HG02840 (cell line): ENCODE results near the gene WDR5.

ENCODE experiments used
- ATAC-seq: cut with Tn5 transposase; IDR thresholded peaks from one replicate; pipeline ENCODE4 v1.9.1; 2021; ENCODE audit warnings: mild to moderate bottlenecking, moderate library complexity, moderate number of reproducible peaks; ENCODE audit not compliant: unreplicated experiment, low FRiP score

Gene WDR5

DNA sequence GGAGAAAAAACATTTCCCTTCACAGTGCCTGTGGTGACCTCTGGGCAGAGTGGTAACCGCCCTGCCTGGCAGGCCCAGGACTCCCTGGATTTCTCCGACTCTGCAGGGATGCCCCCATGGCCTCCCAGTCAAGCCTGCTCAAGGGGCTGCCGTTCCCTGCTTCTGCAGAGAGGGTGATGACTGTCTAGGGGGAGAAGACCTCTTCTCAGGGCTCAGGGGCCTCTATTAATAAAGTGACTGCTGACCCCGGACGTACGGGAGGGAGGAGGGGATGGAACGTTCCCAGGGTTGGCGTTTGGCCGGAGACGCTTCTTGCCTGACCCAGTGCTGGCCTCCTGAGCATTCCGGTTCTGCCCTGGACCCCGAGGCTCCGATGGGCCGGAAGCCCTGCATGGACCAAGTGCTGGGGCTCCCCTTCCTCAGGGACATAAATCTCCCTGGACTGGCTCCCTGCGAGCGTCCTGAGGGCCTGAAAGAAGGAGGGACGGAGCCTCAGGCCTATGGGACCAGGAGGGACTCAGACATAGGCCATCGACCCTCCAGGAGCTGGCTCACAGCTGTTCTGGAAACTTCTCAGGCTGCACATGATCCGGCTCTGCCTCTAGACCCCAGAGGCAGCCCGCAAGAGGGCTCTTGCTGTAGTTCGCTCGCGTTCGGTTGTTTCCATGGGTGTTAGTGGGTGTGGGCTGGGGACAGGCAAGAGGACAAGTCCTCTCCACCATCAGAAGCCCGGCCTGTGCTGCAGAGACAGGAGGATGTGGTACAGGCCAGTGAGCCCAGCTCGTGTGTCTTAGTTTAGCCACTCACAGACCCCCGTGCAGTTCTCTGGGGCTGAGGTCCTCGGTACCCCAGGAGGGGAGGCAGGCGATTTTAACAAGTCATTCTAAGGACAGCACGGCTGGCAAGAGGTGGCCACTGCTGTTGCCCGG is 36.6 kb downstream of the WDR5 start:
- ATAC-seq, result no peak

DNA sequence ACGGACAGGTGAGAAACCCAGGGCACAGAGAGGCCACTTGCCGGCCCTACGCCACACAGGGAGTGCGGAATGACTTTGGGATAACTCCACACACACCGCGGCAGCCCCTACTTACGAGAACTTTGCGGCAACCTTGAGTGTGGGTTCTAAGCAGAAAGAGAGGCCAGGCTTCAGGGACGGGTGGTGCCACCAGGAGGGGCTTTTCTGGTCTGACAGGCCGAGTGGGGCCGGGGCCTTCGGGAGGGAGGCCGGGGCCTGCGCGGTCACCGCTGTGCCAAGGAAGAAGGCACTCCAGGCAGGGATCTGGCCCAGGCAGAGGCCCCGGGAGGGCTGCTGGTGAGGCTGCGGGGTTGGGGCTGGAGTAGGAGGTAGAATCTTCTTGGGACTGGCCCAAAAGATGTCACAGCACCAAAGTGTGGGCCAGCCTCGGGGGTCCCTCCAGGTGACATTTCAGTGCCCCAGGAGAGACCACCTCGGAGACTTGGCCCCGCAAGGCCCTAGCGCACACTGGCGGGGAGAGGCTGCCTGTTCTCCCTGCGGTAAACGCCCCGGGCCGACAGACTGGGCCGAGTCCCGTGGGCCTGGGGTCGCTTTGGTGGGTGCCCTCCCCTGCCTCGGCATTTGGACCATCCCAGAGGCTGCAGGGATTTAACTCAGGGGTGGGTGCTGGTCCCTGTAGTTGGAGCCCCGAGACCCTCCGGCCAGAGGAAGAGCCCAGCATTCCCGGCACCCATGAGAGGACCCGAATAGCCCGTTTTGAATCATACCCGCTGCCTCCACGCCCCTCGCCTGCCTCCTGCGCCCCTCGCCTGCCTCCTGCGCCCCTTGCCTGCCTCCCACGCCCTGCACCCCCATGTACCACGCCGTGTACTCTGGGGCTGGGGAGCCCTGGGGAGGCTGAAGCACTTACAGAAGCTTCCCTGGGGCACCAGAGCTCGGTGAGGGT is 37.5 kb downstream of the WDR5 start:
- no peak for ATAC-seq

DNA sequence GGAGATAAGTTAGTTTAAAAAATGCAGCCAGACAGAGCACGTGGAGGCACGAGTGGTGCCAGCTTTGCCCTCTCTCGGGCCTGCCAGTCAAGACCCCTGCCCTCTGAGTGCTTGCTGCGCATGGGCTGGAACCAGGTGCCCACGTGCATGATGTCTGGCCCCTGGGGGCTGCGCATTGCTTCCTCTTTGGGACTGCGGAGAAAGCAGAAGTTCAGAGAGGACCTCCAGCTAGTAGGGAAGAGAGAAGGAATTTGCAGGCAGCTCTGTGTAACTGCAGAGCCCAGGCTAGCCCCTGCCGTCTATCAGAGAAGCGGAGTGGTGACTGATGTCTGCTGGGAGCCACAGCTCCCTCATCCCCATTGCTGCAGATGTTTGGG is 38.2 kb downstream of the WDR5 start:
- ATAC-seq, result no peak

DNA sequence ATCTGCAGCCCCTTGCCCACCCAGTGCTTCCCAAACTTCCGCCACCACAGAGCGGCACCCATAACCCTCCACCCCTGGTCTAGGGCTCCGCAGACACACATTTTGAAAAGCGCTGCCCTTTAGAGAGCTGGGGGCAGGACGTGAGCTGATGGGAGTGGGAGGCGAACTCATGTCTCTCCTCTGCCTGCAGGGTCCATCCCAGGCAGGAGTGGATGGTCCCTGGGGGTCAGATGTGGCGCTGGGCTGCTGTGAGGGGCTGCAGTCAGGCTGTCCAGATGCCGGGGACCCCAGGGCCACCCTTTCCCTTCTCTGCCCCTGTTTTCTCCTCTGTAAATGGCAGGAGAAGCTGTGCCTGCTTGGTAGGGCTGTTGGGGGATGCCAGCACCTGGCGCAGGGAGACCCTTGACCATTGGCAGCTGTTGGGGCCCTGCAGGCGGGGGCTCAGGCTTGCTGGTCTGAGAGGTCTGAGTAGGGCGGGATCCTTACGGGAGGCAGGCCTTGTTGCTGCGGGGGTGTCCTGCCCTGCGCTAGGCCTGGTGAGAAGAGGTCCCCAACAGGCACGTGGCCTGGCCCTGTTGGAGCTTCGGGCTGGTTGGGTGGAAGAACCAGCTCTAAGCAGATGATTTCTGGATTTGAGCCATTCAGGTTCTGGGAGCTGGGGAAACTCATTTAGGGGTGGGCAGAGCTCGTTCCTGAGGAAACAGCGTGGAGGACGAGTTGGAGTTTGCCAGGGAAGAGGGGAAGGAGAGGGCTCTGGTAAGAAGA is 38.8 kb downstream of the WDR5 start:
- no peak for ATAC-seq

DNA sequence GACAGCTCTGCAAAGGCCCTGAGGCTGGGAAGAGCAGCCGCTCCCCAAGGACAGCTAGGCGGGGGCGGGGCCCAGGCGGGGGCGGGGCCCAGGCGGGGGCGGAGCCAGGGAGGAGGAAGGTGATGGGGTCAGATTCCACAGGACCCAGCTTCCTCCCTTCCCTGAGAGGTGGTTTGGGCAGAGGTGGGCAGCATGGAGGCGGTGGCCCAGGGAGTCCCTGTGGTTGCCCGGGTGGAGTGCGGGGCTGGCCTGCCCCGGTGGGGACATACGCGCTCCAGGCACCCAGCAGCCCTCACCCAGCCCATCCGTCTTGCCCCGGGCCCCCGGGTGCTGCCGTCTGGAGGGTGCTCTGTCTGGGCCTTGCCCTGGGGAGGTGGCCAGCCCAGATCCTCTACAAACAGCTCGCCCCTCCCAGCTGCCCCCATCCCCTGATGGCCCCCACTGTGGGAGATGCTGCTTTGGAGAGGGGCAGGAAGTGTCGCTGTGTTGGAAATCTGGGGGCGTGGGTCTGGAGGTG is 39.5 kb downstream of the WDR5 start:
- no peak for ATAC-seq

DNA sequence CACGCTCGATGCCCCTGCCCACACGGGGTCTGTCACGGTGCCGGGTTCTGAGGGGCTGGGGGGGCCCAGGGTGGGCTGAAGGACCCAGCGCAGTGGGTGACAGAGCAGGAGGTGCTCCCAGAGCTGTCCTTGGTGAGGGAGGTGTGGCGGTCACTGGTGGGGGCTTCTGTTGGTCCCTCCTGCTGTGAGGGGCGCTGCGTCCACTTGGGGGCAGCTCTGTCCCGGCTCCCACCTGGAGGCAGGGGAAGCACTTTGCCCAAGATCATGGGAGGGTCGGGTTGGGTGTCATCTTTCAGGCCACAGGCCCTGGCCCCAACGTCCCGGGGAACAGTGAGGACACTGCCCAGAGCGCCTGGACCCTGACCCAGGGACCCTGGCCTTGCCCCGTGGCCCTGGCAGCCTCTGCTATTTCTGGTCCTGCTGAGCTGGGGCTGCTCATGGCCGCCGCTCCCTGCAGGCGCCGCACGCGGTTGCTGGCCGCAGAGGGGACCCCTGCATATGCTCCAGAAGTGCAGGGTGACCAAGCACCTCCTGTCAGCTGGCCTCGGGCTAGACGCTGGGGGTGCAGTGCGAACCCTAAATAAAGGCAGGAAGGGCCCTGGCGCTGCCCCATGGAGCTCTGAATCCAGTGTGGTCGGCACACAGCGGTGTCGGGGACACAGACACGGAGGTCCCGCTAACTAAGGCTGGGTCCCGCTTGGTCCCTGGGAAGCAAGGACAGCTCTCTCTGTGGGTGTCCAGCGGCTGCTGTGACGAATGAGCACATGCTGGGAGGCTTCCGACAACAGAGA is 40.1 kb downstream of the WDR5 start:
- no peak for ATAC-seq

DNA sequence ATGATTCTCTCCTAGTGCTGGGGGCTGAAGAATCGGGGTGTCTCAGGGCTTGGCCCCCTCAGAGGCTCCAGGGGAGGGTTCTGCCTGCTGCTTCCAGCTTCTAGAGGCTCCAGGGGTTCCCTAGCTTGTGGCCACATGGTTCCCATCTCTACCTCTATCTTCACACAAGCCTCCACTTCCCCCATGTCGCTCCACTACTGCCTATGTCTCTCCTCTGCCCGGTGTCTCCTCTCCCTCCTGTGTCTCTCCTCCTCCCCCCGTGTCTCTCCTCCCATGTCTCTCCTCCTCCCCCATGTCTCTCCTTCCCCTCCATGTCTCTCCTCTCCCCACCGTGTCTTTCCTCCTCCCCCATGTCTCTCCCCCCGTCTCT is 40.7 kb downstream of the WDR5 start:
- no peak for ATAC-seq

DNA sequence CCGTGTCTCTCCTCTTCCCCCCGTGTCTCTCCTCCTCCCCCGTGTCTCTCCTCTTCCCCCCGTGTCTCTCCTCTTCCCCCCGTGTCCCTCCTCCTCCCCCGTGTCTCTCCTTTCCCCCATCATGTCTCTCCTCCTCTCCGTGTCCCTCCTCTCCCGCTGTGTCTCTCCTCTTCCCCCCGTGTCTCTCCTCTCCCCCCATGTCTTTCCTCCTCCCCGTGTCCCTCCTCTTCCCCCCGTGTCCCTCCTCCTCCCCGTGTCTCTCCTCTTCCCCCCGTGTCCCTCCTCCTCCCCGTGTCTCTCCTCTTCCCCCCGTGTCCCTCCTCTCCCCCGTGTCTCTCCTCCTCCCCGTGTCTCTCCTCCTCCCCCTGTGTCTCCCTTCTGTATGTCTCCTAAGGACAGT is 41.3 kb downstream of the WDR5 start:
- ATAC-seq, result no peak

DNA sequence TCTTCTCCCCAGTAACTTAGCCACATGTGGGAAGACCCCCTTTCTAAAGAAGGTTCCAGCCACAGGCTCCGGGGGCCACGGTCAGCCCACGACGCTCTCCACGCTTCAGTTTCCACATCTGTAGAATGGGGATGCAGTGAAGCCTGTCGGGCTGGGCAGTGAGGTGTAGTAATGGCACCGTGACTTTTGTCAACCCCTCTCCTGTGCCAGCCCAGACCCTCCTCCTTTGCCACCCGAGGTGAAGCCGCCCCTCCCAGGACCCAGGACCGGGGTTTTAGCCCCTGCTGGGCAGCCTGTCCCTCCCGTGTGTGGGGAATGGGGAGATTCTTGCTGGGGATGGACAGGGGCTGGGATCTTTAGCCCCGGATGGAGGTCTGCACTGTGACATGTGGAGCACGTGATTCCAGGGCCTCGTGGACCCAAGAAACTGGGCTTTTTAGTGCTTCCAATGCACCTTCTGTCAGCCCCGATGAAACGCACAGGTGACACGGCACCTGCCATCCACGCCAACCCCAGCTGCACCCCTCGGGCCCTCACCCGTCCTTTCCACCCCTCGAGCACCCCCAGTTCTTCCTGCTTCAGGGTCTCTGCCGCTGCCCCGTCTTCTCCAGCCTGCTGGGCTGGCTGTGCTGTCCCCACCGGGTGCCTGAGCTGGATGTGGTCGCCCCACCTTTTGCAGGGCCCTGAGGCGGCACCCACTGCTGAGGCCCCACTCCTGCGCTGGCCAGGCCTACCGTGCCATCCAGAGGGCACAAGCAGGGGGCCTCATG is 41.9 kb downstream of the WDR5 start:
- ATAC-seq, result no peak

DNA sequence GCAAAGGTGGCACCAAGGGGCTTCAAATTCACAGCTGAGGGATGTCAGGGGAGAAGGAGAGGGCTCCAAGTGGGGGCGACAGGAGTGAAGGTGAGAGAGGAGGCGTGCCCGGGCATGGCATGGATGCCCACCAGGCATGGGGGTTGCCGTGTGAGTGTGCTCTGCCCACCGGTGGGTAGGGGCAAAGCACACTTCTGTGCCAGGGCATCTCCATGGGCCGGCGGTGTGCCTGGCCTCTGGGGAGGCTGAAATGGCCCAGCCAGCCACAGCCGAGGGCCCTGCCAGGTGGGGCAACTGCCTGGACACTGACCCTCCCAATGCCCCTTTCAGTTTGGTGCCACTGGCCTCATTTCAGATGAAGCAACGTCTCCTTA is 42.5 kb downstream of the WDR5 start:
- no peak for ATAC-seq

DNA sequence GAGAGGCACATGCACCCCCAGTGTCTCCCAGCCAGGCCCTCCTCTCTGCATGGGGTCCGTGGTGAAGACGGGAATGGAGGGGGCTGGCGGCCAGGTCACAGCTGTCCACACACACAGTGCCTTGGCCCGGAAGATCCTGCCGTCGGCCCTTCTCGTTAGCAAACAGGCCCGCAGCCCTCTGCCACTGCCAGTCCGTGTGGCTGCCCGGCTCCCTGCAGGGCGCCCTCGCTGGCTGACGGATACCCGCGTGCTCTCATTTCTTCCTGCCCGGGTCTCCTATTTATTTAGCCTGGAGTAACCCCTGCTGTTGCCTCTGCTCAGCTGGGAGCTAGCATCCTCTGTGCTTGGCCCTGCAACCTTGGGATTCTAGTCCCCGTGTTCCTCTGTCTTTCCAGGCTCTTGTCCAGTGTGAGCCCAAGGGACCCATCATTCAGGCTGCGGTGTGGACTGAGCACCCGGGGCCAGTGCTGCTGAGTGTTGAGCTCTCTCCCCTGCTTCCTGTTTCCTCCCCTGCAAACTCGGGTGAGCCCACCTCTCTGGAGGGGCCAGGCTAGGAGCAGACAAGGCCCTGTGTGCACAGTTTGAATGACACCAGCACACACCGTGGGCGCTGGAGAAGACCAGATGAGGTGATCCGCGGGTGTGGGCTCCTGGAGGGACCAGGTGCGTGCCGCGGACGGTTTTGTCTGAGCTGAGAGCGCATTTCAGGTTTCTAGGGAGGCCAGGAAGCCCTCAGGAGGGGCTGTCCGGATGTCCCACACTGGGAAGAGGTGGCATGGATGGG is 43.1 kb downstream of the WDR5 start:
- ATAC-seq, result no peak

DNA sequence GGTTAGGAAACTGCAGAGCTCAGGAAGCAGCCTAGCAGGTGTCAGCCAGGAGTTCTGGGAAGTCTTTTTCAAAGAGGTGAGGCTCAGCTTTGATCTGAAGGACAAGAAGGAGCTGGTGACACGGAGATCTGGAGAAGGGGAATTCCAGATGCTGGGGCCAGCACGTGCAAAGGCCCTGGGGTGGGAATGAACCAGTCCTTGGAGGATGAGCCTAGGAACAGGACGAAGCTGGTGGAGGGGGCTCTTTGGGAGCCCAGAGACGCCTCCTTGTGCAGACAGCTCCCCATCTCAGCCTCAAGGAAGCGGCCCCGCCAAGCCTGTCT is 43.7 kb downstream of the WDR5 start:
- no peak for ATAC-seq

DNA sequence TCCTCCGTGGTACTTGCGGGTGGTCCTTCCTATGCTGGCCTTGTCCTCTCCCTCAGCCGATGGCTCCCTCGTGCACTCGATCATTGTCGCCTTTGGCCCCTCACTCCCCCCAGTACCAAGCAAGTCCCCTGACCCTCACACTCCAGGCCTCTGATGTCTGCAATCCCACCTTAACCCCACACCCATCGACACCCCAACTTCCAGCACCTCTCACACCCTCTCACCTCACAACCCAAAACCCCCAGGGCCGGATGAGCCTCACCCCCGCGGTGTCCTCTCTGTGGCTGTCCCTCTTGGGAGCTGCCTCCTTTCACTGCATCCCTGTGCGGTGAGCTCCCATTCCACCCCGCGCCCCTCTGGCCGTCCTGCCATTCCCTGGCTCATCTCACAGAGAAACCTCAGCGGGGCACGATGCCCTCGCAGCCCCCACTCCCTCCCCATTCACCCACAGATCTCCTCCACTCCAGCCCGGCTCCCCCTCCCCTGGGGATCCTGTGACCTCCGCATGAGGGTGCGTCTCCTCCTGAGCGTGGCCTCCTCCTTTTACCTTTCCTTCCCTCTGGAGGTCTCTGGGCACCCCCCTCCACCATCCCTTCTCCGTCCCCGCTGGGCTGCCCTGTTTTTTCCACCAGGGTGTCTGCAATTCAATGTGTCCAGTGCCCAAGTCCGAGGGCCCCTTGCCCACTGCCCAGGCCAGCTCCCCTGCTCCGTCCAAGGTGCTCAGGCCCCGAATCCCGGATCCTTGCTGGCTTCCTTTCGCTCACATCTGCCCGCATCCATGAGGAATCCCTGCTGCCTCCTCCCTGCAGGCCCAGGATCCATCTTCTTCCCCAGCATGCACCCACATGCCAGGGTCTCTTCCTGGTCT is 44.3 kb downstream of the WDR5 start:
- no peak for ATAC-seq

DNA sequence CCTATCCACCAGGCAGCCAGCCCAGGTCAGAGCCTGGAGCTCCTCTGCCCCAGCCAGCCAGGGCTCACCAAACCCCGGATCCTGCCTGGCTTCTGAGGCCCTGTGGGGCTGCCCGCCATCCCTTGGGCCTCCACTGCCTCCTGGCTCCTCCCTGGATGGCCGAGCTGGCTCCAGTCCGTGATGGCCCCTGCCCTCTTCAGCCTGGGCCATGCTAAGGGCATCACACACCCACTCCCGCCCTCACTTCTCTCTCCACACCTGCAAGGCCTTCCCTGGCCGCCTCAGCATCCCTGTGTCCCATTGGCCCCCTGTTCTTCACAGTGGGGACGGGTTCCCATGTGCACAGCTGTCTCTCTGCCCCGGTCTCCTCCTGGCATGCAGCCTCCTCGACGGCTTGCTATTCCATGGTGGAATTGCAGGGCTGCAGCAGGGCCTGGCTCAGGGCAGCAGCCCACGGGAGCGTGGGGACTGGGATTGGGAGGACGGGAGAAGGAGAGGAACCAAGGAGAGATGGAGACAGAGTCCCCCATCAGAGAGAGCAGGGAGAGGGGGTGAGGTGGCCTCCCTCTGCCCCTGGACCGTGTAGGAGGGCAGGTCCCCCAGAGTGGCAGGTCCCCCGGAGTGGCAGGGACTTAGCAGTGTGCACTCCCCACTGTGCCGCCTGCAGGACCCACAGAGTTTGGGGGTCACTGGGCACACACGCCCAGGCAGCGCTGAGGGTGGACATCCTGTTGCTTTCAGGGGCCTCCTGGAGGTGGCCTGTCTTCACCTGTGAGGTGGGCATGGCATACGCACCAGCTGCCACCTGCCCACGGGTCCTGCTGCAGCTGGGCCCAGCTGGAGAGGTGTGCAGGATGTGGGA is 45.1 kb downstream of the WDR5 start:
- no peak for ATAC-seq

DNA sequence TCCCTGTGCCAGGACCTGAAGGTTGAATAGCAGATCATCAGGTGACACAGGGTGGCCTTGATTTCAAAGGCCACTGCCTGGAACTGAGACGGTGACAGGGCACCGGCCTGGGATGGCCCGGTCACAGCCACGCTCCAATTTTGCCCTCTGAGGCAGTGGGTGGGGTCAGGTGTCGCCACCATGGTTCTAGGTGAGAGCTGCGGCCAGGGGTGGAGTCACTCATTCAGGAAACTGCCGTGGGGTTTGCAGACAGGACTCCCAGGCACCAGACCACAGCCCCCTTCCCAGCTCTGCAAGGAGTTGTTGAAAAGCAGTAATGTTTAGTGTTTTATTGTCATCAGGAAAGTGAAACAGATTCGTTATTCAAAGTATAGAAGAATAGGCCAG is 45.8 kb downstream of the WDR5 start:
- no peak for ATAC-seq

DNA sequence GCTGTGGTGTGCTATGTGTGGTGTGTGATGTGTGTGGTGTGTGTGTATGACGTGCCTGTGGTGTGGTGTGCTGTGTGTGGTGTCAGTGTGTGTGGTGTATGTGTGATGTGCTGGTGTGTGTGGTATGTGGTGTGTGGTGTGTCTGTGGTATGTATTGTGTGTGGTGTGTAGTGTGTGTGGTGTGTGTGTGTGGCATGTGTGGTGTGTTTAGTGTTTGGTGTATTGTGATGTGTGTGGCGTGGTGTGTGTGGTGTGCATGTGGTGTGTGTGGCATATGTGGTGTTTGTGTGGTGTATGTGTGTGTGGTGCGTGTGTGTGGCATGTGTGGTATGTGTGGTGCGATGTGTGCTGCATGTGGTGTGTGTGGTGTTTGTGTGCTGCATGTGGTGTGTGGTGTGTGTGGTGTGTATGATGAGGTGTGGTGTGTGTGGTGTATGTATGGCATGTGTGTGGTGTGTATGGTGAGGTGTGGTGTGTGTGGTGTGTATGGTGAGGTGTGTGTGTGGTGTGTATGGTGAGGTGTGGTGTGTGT is 46.7 kb downstream of the WDR5 start:
- ATAC-seq, result no peak
